ENCODE data around the gene MGAT4A. TPM values are rescaled to one million over a fixed set of nuclear protein-coding genes. Genes with fewer than 3 reads are reported as not detected.

MGAT4A gene
- total and polyA plus RNA-seq, 9 donors, result 3.0 to 7.5 (median 3.9) TPM

GRCh38 chr2:98693477-98693876, 37.5 kb downstream of the MGAT4A start:
- H3K4me3 ChIP-seq (ENCODE audit: low read length), result no peak overlapping the region
- no peaks in the 10 kb centered on the region for H3K36me3 ChIP-seq (ENCODE audit: control insufficient read depth, insufficient read depth, low read length)
- no peak for DNase-seq
- H3K27me3 ChIP-seq (ENCODE audit: control insufficient read depth, insufficient read depth, low read length), result no peaks in the 10 kb centered on the region
- no peak overlapping the region for H3K27ac ChIP-seq (ENCODE audit: low read length)
- no peaks in the 10 kb centered on the region for H3K4me1 ChIP-seq (ENCODE audit: control insufficient read depth, insufficient read depth, low read length)
- H3K9me3 ChIP-seq (replicated peaks; ENCODE audit: control insufficient read depth, low read depth, low read length), result no peaks in the 10 kb centered on the region
- no CpG with 5 or more reads among the region's 5 CpGs for WGBS (ENCODE audit: insufficient coverage)

GRCh38 chr2:98692090-98693054, 38.6 kb downstream of the MGAT4A start:
- Histone ChIP-seq H3K27me3 (ENCODE audit: control insufficient read depth, insufficient read depth, low read length) (no peaks in the 10 kb centered on the region), H3K4me3 (ENCODE audit: low read length) (no peak overlapping the region), H3K27ac (ENCODE audit: low read length) (no peak overlapping the region), H3K36me3 (ENCODE audit: control insufficient read depth, insufficient read depth, low read length) (no peaks in the 10 kb centered on the region), H3K4me1 (ENCODE audit: control insufficient read depth, insufficient read depth, low read length) (no peaks in the 10 kb centered on the region), H3K9me3 (replicated peaks; ENCODE audit: control insufficient read depth, low read depth, low read length) (no peaks in the 10 kb centered on the region)
- no peak for DNase-seq
- no CpG with 5 or more reads among the region's 7 CpGs for WGBS (ENCODE audit: insufficient coverage)

- Histone ChIP-seq H3K4me1 (ENCODE audit: control insufficient read depth, insufficient read depth, low read length) (no peaks in the 10 kb centered on the region), H3K36me3 (ENCODE audit: control insufficient read depth, insufficient read depth, low read length) (no peaks in the 10 kb centered on the region), H3K27me3 (ENCODE audit: control insufficient read depth, insufficient read depth, low read length) (no peaks in the 10 kb centered on the region), H3K9me3 (replicated peaks; ENCODE audit: control insufficient read depth, low read depth, low read length) (no peaks in the 10 kb centered on the region), H3K4me3 (ENCODE audit: low read length) (no peak overlapping the region), H3K27ac (ENCODE audit: low read length) (no peak overlapping the region)
- no peak for DNase-seq
- no CpG with 5 or more reads among the region's 3 CpGs for whole genome bisulfite sequencing (ENCODE audit: insufficient coverage)
Measured at GRCh38 chr2:98691303-98691702, 39.6 kb downstream of the MGAT4A start.

GRCh38 chr2:98685930-98686887, 44.7 kb downstream of the MGAT4A start:
- no peak for DNase-seq
- 94% methylated on average over 3 of the region's 14 CpGs for WGBS (ENCODE audit: insufficient coverage)
- H3K4me1 ChIP-seq (ENCODE audit: control insufficient read depth, insufficient read depth, low read length), result no peaks in the 10 kb centered on the region
- no peak overlapping the region for H3K4me3 ChIP-seq (ENCODE audit: low read length)
- no peak overlapping the region for H3K27ac ChIP-seq (ENCODE audit: low read length)
- no peaks in the 10 kb centered on the region for H3K36me3 ChIP-seq (ENCODE audit: control insufficient read depth, insufficient read depth, low read length)
- H3K9me3 ChIP-seq (replicated peaks; ENCODE audit: control insufficient read depth, low read depth, low read length), result no peaks in the 10 kb centered on the region
- no peaks in the 10 kb centered on the region for H3K27me3 ChIP-seq (ENCODE audit: control insufficient read depth, insufficient read depth, low read length)

GRCh38 chr2:98683728-98684127, 47.2 kb downstream of the MGAT4A start:
- Histone ChIP-seq H3K9me3 (replicated peaks; ENCODE audit: control insufficient read depth, low read depth, low read length) (no peaks in the 10 kb centered on the region), H3K27me3 (ENCODE audit: control insufficient read depth, insufficient read depth, low read length) (no peaks in the 10 kb centered on the region), H3K4me1 (ENCODE audit: control insufficient read depth, insufficient read depth, low read length) (no peaks in the 10 kb centered on the region), H3K36me3 (ENCODE audit: control insufficient read depth, insufficient read depth, low read length) (no peaks in the 10 kb centered on the region), H3K4me3 (ENCODE audit: low read length) (no peak overlapping the region), H3K27ac (ENCODE audit: low read length) (no peak overlapping the region)
- DNase-seq, result peak; percentile 14
- 68% methylated on average over 2 of the region's 5 CpGs for WGBS (ENCODE audit: insufficient coverage)

GRCh38 chr2:98676742-98677141, 54.2 kb downstream of the MGAT4A start:
- no peak overlapping the region for H3K4me3 ChIP-seq (ENCODE audit: low read length)
- H3K27me3 ChIP-seq (ENCODE audit: control insufficient read depth, insufficient read depth, low read length), result no peaks in the 10 kb centered on the region
- DNase-seq, result no peak
- H3K27ac ChIP-seq (ENCODE audit: low read length), result no peak overlapping the region
- H3K36me3 ChIP-seq (ENCODE audit: control insufficient read depth, insufficient read depth, low read length), result no peaks in the 10 kb centered on the region
- H3K9me3 ChIP-seq (replicated peaks; ENCODE audit: control insufficient read depth, low read depth, low read length), result no peaks in the 10 kb centered on the region
- no CpG with 5 or more reads among the region's 3 CpGs for WGBS (ENCODE audit: insufficient coverage)
- no peaks in the 10 kb centered on the region for H3K4me1 ChIP-seq (ENCODE audit: control insufficient read depth, insufficient read depth, low read length)

GRCh38 chr2:98674233-98674964, 56.5 kb downstream of the MGAT4A start:
- no peak overlapping the region for H3K4me3 ChIP-seq (ENCODE audit: low read length)
- WGBS (ENCODE audit: insufficient coverage), result no CpG with 5 or more reads among the region's 3 CpGs
- H3K27me3 ChIP-seq (ENCODE audit: control insufficient read depth, insufficient read depth, low read length), result no peaks in the 10 kb centered on the region
- no peaks in the 10 kb centered on the region for H3K36me3 ChIP-seq (ENCODE audit: control insufficient read depth, insufficient read depth, low read length)
- H3K4me1 ChIP-seq (ENCODE audit: control insufficient read depth, insufficient read depth, low read length), result no peaks in the 10 kb centered on the region
- no peak overlapping the region for H3K27ac ChIP-seq (ENCODE audit: low read length)
- no peak for DNase-seq
- H3K9me3 ChIP-seq (replicated peaks; ENCODE audit: control insufficient read depth, low read depth, low read length), result no peaks in the 10 kb centered on the region

GRCh38 chr2:98669675-98670074, 61.3 kb downstream of the MGAT4A start:
- WGBS (ENCODE audit: insufficient coverage), result 100% methylated on average over 1 of the region's 1 CpG
- no peaks in the 10 kb centered on the region for H3K4me1 ChIP-seq (ENCODE audit: control insufficient read depth, insufficient read depth, low read length)
- no peak overlapping the region for H3K4me3 ChIP-seq (ENCODE audit: low read length)
- no peaks in the 10 kb centered on the region for H3K27me3 ChIP-seq (ENCODE audit: control insufficient read depth, insufficient read depth, low read length)
- no peaks in the 10 kb centered on the region for H3K36me3 ChIP-seq (ENCODE audit: control insufficient read depth, insufficient read depth, low read length)
- H3K9me3 ChIP-seq (replicated peaks; ENCODE audit: control insufficient read depth, low read depth, low read length), result no peaks in the 10 kb centered on the region
- no peak overlapping the region for H3K27ac ChIP-seq (ENCODE audit: low read length)
- no peak for DNase-seq

GRCh38 chr2:98665677-98666076, 65.3 kb downstream of the MGAT4A start:
- Histone ChIP-seq H3K27me3 (ENCODE audit: control insufficient read depth, insufficient read depth, low read length) (no peaks in the 10 kb centered on the region), H3K4me1 (ENCODE audit: control insufficient read depth, insufficient read depth, low read length) (no peaks in the 10 kb centered on the region), H3K36me3 (ENCODE audit: control insufficient read depth, insufficient read depth, low read length) (no peaks in the 10 kb centered on the region), H3K27ac (ENCODE audit: low read length) (no peak overlapping the region), H3K4me3 (ENCODE audit: low read length) (no peak overlapping the region), H3K9me3 (replicated peaks; ENCODE audit: control insufficient read depth, low read depth, low read length) (no peaks in the 10 kb centered on the region)
- DNase-seq, result no peak
- 100% methylated on average over 2 of the region's 3 CpGs for WGBS (ENCODE audit: insufficient coverage)
